GM12878 (cell line): ENCODE measurements around the gene IGF1R. TPM values are rescaled to one million over a fixed set of nuclear protein-coding genes. Genes with fewer than 3 reads are reported as not detected.

Source experiments
- ATAC-seq: fragments of 200-7000 bp; cut with Tn5 transposase; 3 replicates; pipeline ENCODE4 v1.9.1; 2020; ENCODE audit warnings: mild to moderate bottlenecking, moderate library complexity
- BruUV-seq: library from RNA; stranded (reverse); fragments of 400-500 nt; replicated peaks from 2 replicates; lab custom pipeline; 2021; lab: Mats Ljungman, UMichigan
- CTCF ChIA-PET: fragments of 300-600 bp; sonication (Branson Sonifier 250); formaldehyde crosslinking; extraction: SDS; loops from one replicate; lab custom pipeline; 2021; ENCODE audit warnings: inconsistent platforms; lab: Yijun Ruan, JAX
- POLR2A ChIA-PET: fragments of 350-600 bp; formaldehyde crosslinking; extraction: SDS; loops from one replicate; lab custom pipeline; 2021; ENCODE audit warnings: inconsistent platforms; lab: Charles Lee
- RAD21 ChIA-PET: fragments of 300-600 bp; sonication (Branson Sonifier 250); formaldehyde crosslinking; loops from one replicate; lab custom pipeline; 2023; ENCODE audit warnings: antibody characterized with exemption; ENCODE audit not compliant: unreplicated experiment; lab: Charles Lee
- SMC1A ChIA-PET: fragments of 300-600 bp; sonication (Branson Sonifier 250); formaldehyde crosslinking; loops from one replicate; lab custom pipeline; 2023; ENCODE audit not compliant: unreplicated experiment, uncharacterized antibody; lab: Charles Lee
- DNase-seq: peaks from one replicate; pipeline ENCODE4 v3.0.0-alpha.2; 2011; ENCODE audit warnings: low read depth, low spot score
- FAIRE-seq: peaks from 3 replicates; lab custom pipeline; 2011; peaks lifted over from hg19 to GRCh38; lab: Jason Lieb, UNC
- H2AFZ ChIP-seq: 2 replicates; pipeline ENCODE4 v1.6.0; 2011; ENCODE audit warnings: low read depth, low read length, control low read depth; ENCODE audit not compliant: control insufficient read depth
- H3K27ac ChIP-seq: 2 replicates; pipeline ENCODE4 v1.5.1; 2011; ENCODE audit warnings: control low read depth; ENCODE audit not compliant: control insufficient read depth, insufficient read depth
- H3K27me3 ChIP-seq, 2 experiments: replicated peaks in 1 of 2; 2 replicates each; pipeline versions ENCODE4 v1.6.0 to v1.6.1; 2011; ENCODE audit warnings: low read length in 1 of 2; ENCODE audit not compliant: control insufficient read depth in 2 of 2, insufficient read depth in 2 of 2
- H3K36me3 ChIP-seq, 2 experiments: 2 replicates each; pipeline ENCODE4 v1.5.1; 2011; ENCODE audit warnings: low read length in 1 of 2; ENCODE audit not compliant: control insufficient read depth in 2 of 2, insufficient read depth in 2 of 2
- H3K4me1 ChIP-seq: 2 replicates; pipeline ENCODE4 v1.6.1; 2011; ENCODE audit warnings: mild to moderate bottlenecking, low read length, moderate library complexity, mixed read lengths; ENCODE audit not compliant: control insufficient read depth, insufficient read depth
- H3K4me2 ChIP-seq: 2 replicates; pipeline ENCODE4 v1.6.0; 2011; ENCODE audit warnings: control low read depth; ENCODE audit not compliant: control insufficient read depth, insufficient read depth
- H3K4me3 ChIP-seq: fragments of 200-600 bp; sonication (generic); 2 replicates; pipeline ENCODE4 v1.5.1; 2016
- H3K79me2 ChIP-seq: 2 replicates; pipeline ENCODE4 v1.6.0; 2011; ENCODE audit warnings: low read length; ENCODE audit not compliant: control insufficient read depth, insufficient read depth
- H3K9ac ChIP-seq: 2 replicates; pipeline ENCODE4 v1.8.0; 2011; ENCODE audit warnings: low read length, control low read depth, mixed read lengths; ENCODE audit not compliant: control insufficient read depth, insufficient read depth
- H3K9me3 ChIP-seq: replicated peaks from 3 replicates; pipeline ENCODE4 v1.5.1; 2011; ENCODE audit warnings: mild to moderate bottlenecking, low read length; ENCODE audit not compliant: control insufficient read depth, insufficient read depth
- H4K20me1 ChIP-seq: 2 replicates; pipeline ENCODE4 v1.6.0; 2011; ENCODE audit not compliant: control insufficient read depth, insufficient read depth
- SIN3A ChIP-seq: IDR thresholded peaks from 2 replicates; pipeline ENCODE4 v1.6.1; 2012; ENCODE audit warnings: low read depth, low read length, improper control_type of control experiment
- ZNF592 ChIP-seq: fragments of 450-650 bp; IDR thresholded peaks from 2 replicates; pipeline ENCODE4 v1.6.1; 2017; ENCODE audit warnings: mild to moderate bottlenecking, moderate library complexity
- WGBS: methylation state at CpG from one replicate; pipeline ENCODE4 v1.1.6; 2016; ENCODE audit warnings: low lambda C conversion rate; ENCODE audit not compliant: insufficient replicate concordance, insufficient coverage; ENCODE audit errors: missing lambda C conversion rate; 5-methylcytosine and 5-hydroxymethylcytosine counted together
- in situ Hi-C: fragments of 300-500 bp; cut with MboI; formaldehyde crosslinking; loops from 9 replicates; pipeline ENCODE4 v1.14.3; 2018; ENCODE audit warnings: mixed read lengths
- intact Hi-C: fragments of 100-400 bp; cut with micrococcal nuclease; formaldehyde crosslinking; loops from one replicate; pipeline ENCODE4 v1.14.2; 2022; ENCODE audit not compliant: unreplicated experiment
- polyA plus RNA-seq, 11 experiments: library from polyadenylated mRNA; depleted of rRNA in 4 of 11; unstranded in 6 of 11; stranded (reverse) in 5 of 11; fragments of >200 nt; fragmentation: Nextera tagmentation in 4 of 11; fragmentation: Illumina TruSeq in 1 of 11; extraction: Ambion mirVana in 4 of 11; extraction: Trizol in 1 of 11; gene quantifications; 1 replicate in 1 of 11; 2 replicates in 10 of 11; pipeline versions ENCODE4 v1.2.1 to v1.2.3, GENCODE V29; 2011 to 2016; ENCODE audit warnings: inconsistent platforms in 2 of 11, missing spikeins in 2 of 11, low read depth in 1 of 11
- total RNA-seq, 4 experiments: library from RNA; depleted of rRNA in 3 of 4; stranded (reverse); fragments of >200 nt in 3 of 4; fragmentation: Illumina TruSeq in 1 of 4; extraction: Trizol in 1 of 4; gene quantifications; 2 replicates each; pipeline versions ENCODE4 v1.2.1 to v1.2.3, GENCODE V29; 2013 to 2021

IGF1R gene
- total and polyA plus RNA-seq, 10 of the 15 experiments (the other 5 are each of a cell fraction or from before 2014, with no cell fraction given), result 0.03 to 2.7 (median 0.66) TPM

GRCh38 chr15:98715890-98716443, 67.6 kb downstream of the IGF1R start:
- ChIA-PET CTCF (no interaction called here), SMC1A (no interaction called here), POLR2A (no interaction called here), RAD21 (no interaction called here)
- Histone ChIP-seq H3K4me2 (no peak overlapping the region), H3K27ac (no peak overlapping the region), H3K27me3 (no peaks in the 10 kb centered on the region), H3K4me1 (peaks cover 11% of the 10 kb centered on the region), H4K20me1 (no peaks in the 10 kb centered on the region; the same call in 1 of the 2 replicates), H2AFZ (no peak overlapping the region), H3K4me3 (no peak overlapping the region), H3K9ac (no peak overlapping the region), H3K9me3 (peaks cover 2% of the 10 kb centered on the region; the same call in 1 of the 3 replicates), H3K36me3 (no peaks in the 10 kb centered on the region), H3K79me2 (no peaks in the 10 kb centered on the region)
- intact Hi-C loops (no loop called here), in situ Hi-C loops (no loop called here)
- WGBS, result 2% methylated on average over 9 of the region's 9 CpGs
- DNase-seq, result no peak
- TF ChIP-seq ZNF592, result no peak
- TF ChIP-seq SIN3A, result no peak
- FAIRE-seq, result no peak
- BruUV-seq, result no TSS peak
- ATAC-seq, result no peak
